K562 (cell line): ENCODE data around the gene KCNJ10. TPM values are rescaled to one million over a fixed set of nuclear protein-coding genes. Genes with fewer than 3 reads are reported as not detected.

ENCODE experiments used
- CBX3 ChIP-seq, 2 experiments: IDR thresholded peaks; 1 replicate in 1 of 2; 2 replicates in 1 of 2; pipeline ENCODE4 v1.6.1; 2012; ENCODE audit warnings: inconsistent platforms in 2 of 2, low read length in 2 of 2, borderline replicate concordance in 1 of 2, control low read depth in 1 of 2
- COPS2 ChIP-seq: fragments of 450-650 bp; conservative IDR thresholded peaks from 2 replicates; pipeline ENCODE4 v1.6.1; 2016; ENCODE audit warnings: mild to moderate bottlenecking, moderate library complexity
- ETV1 ChIP-seq: fragments of 450-650 bp; conservative IDR thresholded peaks from 2 replicates; pipeline ENCODE4 v1.6.1; 2016; ENCODE audit warnings: missing genetic modification characterization, control low read depth, low read depth, missing compliant biosample characterization
- ILK ChIP-seq: fragments of 450-650 bp; IDR thresholded peaks from 2 replicates; pipeline ENCODE4 v1.6.1; 2016; ENCODE audit warnings: missing genetic modification characterization, low read depth, mild to moderate bottlenecking, missing compliant biosample characterization, moderate library complexity, borderline replicate concordance
- IRF2 ChIP-seq: sonication (generic); formaldehyde crosslinking; IDR thresholded peaks from 2 replicates; pipeline ENCODE4 v1.8.1; 2022; ENCODE audit warnings: mild to moderate bottlenecking, missing genetic modification reagents
- JUN ChIP-seq, 2 experiments: sonication (generic) in 1 of 2; formaldehyde crosslinking in 1 of 2; IDR thresholded peaks; 2 replicates each; pipeline versions ENCODE4 v1.6.1 to v1.8.0; 2012 to 2022; ENCODE audit warnings: borderline replicate concordance in 2 of 2, mild to moderate bottlenecking in 2 of 2, improper control_type of control experiment in 1 of 2, low read depth in 1 of 2, low read length in 1 of 2, missing genetic modification reagents in 1 of 2
- MTA2 ChIP-seq: fragments of 450-650 bp; IDR thresholded peaks from 2 replicates; pipeline ENCODE4 v1.6.1; 2016; ENCODE audit warnings: low read depth
- PCBP2 ChIP-seq: fragments of 200-400 bp; formaldehyde crosslinking; IDR thresholded peaks from 2 replicates; pipeline ENCODE4 v1.6.1; 2018; ENCODE audit warnings: low read length, low read depth, mild to moderate bottlenecking, moderate library complexity; ENCODE audit not compliant: poor library complexity, severe bottlenecking
- PHF8 ChIP-seq: fragments of 200-600 bp; sonication (generic); IDR thresholded peaks from 2 replicates; pipeline ENCODE4 v1.6.1; 2012; ENCODE audit warnings: mixed run types, mild to moderate bottlenecking, inconsistent platforms, low read length, moderate library complexity, borderline replicate concordance
- POLR2G ChIP-seq: fragments of 200-400 bp; formaldehyde crosslinking; IDR thresholded peaks from 2 replicates; pipeline ENCODE4 v1.6.1; 2017; ENCODE audit warnings: low read depth, mild to moderate bottlenecking, antibody characterized with exemption, low read length, moderate library complexity
- RBM17 ChIP-seq: fragments of 200-400 bp; formaldehyde crosslinking; IDR thresholded peaks from 2 replicates; pipeline ENCODE4 v1.6.1; 2017; ENCODE audit warnings: low read depth, mild to moderate bottlenecking, low read length, borderline replicate concordance
- SIX5 ChIP-seq, 2 experiments: IDR thresholded peaks; 2 replicates each; pipeline ENCODE4 v1.6.1; 2011; ENCODE audit warnings: low read length in 2 of 2, borderline replicate concordance in 1 of 2, low read depth in 1 of 2, mild to moderate bottlenecking in 1 of 2, moderate library complexity in 1 of 2; ENCODE audit not compliant: insufficient read depth in 1 of 2
- SMARCA4 ChIP-seq: fragments of 450-650 bp; IDR thresholded peaks from 2 replicates; pipeline ENCODE4 v1.6.1; 2016
- TAL1 ChIP-seq: fragments of 450-650 bp; IDR thresholded peaks from 2 replicates; pipeline ENCODE4 v1.6.1; 2016; ENCODE audit warnings: mild to moderate bottlenecking
- TRIM28 ChIP-seq: fragments of 450-650 bp; IDR thresholded peaks from 2 replicates; pipeline ENCODE4 v1.6.1; 2017
- ZBTB17 ChIP-seq: fragments of 450-650 bp; formaldehyde crosslinking; IDR thresholded peaks from 2 replicates; pipeline ENCODE4 v1.4.0; 2020; ENCODE audit warnings: mild to moderate bottlenecking
- ZNF232 ChIP-seq: sonication (generic); formaldehyde crosslinking; IDR thresholded peaks from 2 replicates; pipeline ENCODE4 v1.8.0; 2022; ENCODE audit warnings: mild to moderate bottlenecking, missing genetic modification reagents
- ZNF347 ChIP-seq: fragments of 450-650 bp; formaldehyde crosslinking; IDR thresholded peaks from 2 replicates; pipeline ENCODE4 v1.4.0; 2020; ENCODE audit warnings: low read depth, mild to moderate bottlenecking, moderate library complexity
- ZNF696 ChIP-seq: fragments of 250-450 bp; sonication (Bioruptor Pico); conservative IDR thresholded peaks from 2 replicates; pipeline ENCODE4 v1.4.0; 2020; ENCODE audit warnings: mild to moderate bottlenecking, moderate library complexity
- ZNF699 ChIP-seq: fragments of 250-450 bp; sonication (Bioruptor Pico); IDR thresholded peaks from 2 replicates; pipeline ENCODE4 v1.8.0; 2021; ENCODE audit warnings: mild to moderate bottlenecking, moderate library complexity; ENCODE audit not compliant: insufficient replicate concordance
- ZNF707 ChIP-seq: fragments of 250-450 bp; sonication (Bioruptor Pico); conservative IDR thresholded peaks from 2 replicates; pipeline ENCODE4 v1.8.0; 2022; ENCODE audit warnings: inconsistent platforms, mild to moderate bottlenecking, moderate library complexity
- polyA plus RNA-seq, 8 experiments: library from polyadenylated mRNA; depleted of rRNA in 4 of 8; stranded (reverse) in 5 of 8; unstranded in 3 of 8; fragments of >200 nt; fragmentation: Nextera tagmentation in 2 of 8; fragmentation: Illumina TruSeq in 1 of 8; extraction: Ambion mirVana in 2 of 8; extraction: Trizol in 1 of 8; gene quantifications; 2 replicates each; pipeline versions ENCODE4 v1.2.1 to v1.2.3, GENCODE V29; 2011 to 2014; ENCODE audit warnings: inconsistent platforms in 1 of 8, missing spikeins in 1 of 8
- total RNA-seq, 7 experiments: library from RNA; depleted of rRNA in 6 of 7; stranded (reverse); fragments of >200 nt in 6 of 7; fragmentation: Illumina TruSeq in 2 of 7; extraction: Trizol in 2 of 7; gene quantifications; 2 replicates each; pipeline versions ENCODE4 v1.2.1 to v1.2.3, GENCODE V29; 2011 to 2021; ENCODE audit warnings: low replicate concordance in 1 of 7
- TF ChIP-seq, protein P1 (sequence below), 2 experiments: fragments of 450-650 bp; conservative IDR thresholded peaks; 2 replicates each; pipeline ENCODE4 v1.6.1; 2017; ENCODE audit warnings: mild to moderate bottlenecking in 2 of 2, moderate library complexity in 2 of 2
- TF ChIP-seq, protein P2 (sequence below), 3 experiments: fragments of 200-800 bp in 1 of 3; sonication (Bioruptor generic) in 1 of 3; sonication (generic) in 1 of 3; formaldehyde crosslinking in 1 of 3; IDR thresholded peaks; 2 replicates each; pipeline versions ENCODE4 v1.6.1 to v1.8.0; 2016 to 2022; ENCODE audit warnings: mild to moderate bottlenecking in 2 of 3, missing compliant biosample characterization in 2 of 3, missing genetic modification characterization in 2 of 3, missing genetic modification reagents in 1 of 3
- TF ChIP-seq, protein P3 (sequence below), 2 experiments: fragments of 450-650 bp in 1 of 2; sonication (generic) in 1 of 2; formaldehyde crosslinking; conservative IDR thresholded peaks; 2 replicates each; pipeline versions ENCODE4 v1.4.0 to v1.8.1; 2020 to 2022; ENCODE audit warnings: mild to moderate bottlenecking in 1 of 2, missing genetic modification reagents in 1 of 2

Gene KCNJ10
- total and polyA plus RNA-seq, 9 of the 15 experiments (the other 6 are each of a cell fraction or from before 2014, with no cell fraction given), result 0.06 to 0.11 TPM; not detected in 7

DNA sequence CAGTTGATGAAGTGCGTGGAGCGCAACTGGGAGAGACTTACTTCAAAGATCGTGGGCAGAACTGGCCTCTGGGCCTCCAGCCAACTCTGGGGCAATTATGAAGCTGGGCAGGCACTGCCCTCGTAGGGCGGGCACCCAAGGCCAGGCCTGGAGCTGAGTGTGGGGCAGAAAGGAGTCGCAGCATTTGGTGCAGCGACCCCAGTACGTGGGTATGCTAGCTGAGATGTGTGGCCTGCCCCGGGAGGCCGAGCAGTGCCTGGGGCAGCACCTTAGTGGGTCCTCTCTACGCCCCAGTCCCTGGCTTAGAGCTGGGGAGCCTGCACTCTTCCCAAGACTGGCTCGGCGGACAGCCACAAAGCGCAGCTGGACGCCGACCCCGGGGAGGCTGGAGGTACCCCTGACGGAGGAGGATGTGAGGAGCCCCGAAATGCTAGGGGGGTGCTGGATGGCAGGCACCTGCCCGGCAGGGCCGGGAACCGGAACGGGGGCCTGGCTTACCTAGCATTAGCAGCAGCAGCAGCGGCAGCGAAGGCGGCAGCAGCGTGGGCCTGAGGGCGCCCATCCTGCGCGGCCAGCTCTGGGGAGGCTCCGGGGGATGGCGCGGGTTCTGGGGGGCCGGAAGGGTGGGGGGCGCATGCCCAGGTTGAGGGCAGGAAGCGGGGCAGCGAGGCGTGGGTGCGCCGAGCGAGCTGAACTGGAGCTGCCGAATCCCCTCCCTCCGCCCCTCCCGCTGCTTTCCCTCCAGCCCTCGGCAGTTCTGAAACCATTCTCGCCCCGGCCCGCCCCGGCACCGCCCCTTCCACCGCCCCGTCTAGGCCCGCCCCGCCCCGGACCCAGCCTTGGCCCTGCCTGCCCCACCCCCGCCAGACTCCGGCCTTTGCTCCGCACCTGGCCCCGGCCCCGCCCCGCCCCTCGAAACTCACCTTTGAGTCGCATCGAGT is 28.2 kb upstream of the KCNJ10 start, which contains the start of gene IGSF8 (continued):
- TF ChIP-seq TRIM28 (no peak), ETV1 (tag) (no peak), PCBP2 (no peak), ZNF699 (CRISPR knock-in tag) (no peak), ZBTB17 (CRISPR knock-in tag) (no peak), SIX5 (IDR thresholded peaks at IDR 0.05; ENCODE audit: borderline replicate concordance in 1 of 2, insufficient read depth in 1 of 2, low read depth in 1 of 2, low read length in 2 of 2) (no peak), JUN (IDR thresholded peaks at IDR 0.05; ENCODE audit: borderline replicate concordance, low read depth, low read length) (no peak), JUN (CRISPR knock-in tag; IDR thresholded peaks at IDR 0.05; ENCODE audit: borderline replicate concordance) (no peak), TAL1 (no peak), CBX3 (IDR thresholded peaks at IDR 0.05; ENCODE audit: borderline replicate concordance in 1 of 2, low read length in 2 of 2) (no peak), ZNF707 (CRISPR knock-in tag) (no peak), POLR2G (no peak; the same call in 1 of the 2 replicates), ILK (tag) (no peak), ZNF347 (CRISPR knock-in tag) (no peak), ZNF232 (CRISPR knock-in tag) (no peak), COPS2 (no peak), SMARCA4 (no peak), MTA2 (no peak), ZNF696 (CRISPR knock-in tag) (no peak), IRF2 (CRISPR knock-in tag) (no peak), RBM17 (no peak), PHF8 (peak; percentile 38; the same call in 1 of the 2 replicates)
- TF ChIP-seq, protein P1, sequence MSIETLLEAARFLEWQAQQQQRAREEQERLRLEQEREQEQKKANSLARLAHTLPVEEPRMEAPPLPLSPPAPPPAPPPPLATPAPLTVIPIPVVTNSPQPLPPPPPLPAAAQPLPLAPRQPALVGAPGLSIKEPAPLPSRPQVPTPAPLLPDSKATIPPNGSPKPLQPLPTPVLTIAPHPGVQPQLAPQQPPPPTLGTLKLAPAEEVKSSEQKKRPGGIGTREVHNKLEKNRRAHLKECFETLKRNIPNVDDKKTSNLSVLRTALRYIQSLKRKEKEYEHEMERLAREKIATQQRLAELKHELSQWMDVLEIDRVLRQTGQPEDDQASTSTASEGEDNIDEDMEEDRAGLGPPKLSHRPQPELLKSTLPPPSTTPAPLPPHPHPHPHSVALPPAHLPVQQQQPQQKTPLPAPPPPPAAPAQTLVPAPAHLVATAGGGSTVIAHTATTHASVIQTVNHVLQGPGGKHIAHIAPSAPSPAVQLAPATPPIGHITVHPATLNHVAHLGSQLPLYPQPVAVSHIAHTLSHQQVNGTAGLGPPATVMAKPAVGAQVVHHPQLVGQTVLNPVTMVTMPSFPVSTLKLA (conservative IDR thresholded peaks at IDR 0.05), result no peak
- TF ChIP-seq, protein P2, sequence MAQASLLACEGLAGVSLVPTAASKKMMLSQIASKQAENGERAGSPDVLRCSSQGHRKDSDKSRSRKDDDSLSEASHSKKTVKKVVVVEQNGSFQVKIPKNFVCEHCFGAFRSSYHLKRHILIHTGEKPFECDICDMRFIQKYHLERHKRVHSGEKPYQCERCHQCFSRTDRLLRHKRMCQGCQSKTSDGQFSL (CRISPR knock-in tag; IDR thresholded peaks at IDR 0.05), result no peak
- TF ChIP-seq, protein P2 (tag; IDR thresholded peaks at IDR 0.05), result no peak
- TF ChIP-seq, protein P3, sequence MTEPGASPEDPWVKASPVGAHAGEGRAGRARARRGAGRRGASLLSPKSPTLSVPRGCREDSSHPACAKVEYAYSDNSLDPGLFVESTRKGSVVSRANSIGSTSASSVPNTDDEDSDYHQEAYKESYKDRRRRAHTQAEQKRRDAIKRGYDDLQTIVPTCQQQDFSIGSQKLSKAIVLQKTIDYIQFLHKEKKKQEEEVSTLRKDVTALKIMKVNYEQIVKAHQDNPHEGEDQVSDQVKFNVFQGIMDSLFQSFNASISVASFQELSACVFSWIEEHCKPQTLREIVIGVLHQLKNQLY (CRISPR knock-in tag; conservative IDR thresholded peaks at IDR 0.05), result no peak
